Astrocyte of the spinal cord (primary cell): ENCODE measurements around the gene FLOT2.

Experiments
- DNase-seq: peaks from one replicate; pipeline ENCODE4 v3.0.0; 2011; ENCODE audit warnings: low read depth, low spot score
- H3K4me3 ChIP-seq: 2 replicates; pipeline ENCODE4 v1.5.1; 2011; ENCODE audit warnings: low read depth, mild to moderate bottlenecking, low read length, moderate library complexity
- in situ Hi-C: cut with HindIII; loops from 2 replicates; pipeline ENCODE4 v1.10.0; 2017; ENCODE audit warnings: low sequenced_read_pairs
- TF ChIP-seq, protein P1 (sequence below): IDR thresholded peaks from 2 replicates; pipeline ENCODE4 v1.5.1; 2012; ENCODE audit warnings: low read depth, mild to moderate bottlenecking, low read length, inconsistent platforms

FLOT2 gene

DNA sequence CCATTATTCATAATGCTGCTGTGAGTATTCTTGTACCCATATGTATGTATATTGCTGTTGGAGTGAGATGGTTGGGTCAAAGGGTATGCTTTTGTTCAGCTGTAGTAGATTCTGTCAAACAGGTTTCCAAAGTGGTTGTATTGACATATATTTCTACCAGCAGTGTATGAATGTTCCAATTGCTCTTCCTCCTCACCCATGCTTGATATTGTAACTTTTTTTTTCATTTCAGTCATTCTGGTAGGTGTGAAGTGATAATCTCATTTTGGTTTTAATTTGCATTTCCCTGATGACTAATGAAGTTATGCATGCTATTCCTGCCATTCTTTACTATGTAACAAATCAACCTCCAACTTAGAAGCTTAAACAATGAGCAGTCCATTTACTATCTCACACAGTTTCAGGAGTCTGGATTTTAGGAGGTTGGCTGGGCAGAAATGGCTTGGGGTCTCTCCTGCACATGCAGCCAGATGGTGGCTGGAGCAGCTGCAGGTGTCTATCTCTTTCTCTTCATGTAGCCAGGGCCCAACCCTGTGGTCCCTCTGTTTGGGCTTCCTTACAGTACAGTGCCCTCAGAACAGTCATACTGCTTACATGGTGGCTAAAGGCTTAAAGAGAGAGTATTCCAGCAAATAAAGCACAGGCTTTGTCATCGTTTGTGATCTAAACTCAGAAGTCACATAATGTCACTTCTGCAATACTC, 21.5 kb downstream of the FLOT2 start:
- no peak for DNase-seq
- H3K4me3 ChIP-seq: no peak overlapping the region
- in situ Hi-C loops: no loop called here
- TF ChIP-seq, protein P1, sequence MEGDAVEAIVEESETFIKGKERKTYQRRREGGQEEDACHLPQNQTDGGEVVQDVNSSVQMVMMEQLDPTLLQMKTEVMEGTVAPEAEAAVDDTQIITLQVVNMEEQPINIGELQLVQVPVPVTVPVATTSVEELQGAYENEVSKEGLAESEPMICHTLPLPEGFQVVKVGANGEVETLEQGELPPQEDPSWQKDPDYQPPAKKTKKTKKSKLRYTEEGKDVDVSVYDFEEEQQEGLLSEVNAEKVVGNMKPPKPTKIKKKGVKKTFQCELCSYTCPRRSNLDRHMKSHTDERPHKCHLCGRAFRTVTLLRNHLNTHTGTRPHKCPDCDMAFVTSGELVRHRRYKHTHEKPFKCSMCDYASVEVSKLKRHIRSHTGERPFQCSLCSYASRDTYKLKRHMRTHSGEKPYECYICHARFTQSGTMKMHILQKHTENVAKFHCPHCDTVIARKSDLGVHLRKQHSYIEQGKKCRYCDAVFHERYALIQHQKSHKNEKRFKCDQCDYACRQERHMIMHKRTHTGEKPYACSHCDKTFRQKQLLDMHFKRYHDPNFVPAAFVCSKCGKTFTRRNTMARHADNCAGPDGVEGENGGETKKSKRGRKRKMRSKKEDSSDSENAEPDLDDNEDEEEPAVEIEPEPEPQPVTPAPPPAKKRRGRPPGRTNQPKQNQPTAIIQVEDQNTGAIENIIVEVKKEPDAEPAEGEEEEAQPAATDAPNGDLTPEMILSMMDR: no peak

DNA sequence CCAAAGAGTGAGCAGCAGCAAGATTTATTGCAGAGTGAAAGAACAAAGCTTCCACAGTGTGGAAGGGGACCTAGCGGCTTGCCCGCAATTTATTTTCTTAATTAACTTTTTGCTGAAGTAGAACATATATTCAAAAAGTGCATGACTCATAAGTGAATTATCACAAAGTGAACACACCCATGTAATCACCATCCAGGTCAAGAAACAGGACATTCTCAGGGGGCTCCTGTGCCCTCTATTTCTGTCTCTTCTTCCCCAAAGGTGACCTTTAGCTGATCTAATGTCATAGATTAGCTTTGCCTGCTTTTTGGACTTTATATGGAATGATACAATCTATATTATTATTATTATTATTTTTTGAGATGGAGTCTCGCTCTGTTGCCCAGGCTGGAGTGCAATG, 22.8 kb downstream of the FLOT2 start:
- DNase-seq: no peak
- TF ChIP-seq, protein P1: no peak
- H3K4me3 ChIP-seq: no peak overlapping the region
- in situ Hi-C loops: no loop called here

DNA sequence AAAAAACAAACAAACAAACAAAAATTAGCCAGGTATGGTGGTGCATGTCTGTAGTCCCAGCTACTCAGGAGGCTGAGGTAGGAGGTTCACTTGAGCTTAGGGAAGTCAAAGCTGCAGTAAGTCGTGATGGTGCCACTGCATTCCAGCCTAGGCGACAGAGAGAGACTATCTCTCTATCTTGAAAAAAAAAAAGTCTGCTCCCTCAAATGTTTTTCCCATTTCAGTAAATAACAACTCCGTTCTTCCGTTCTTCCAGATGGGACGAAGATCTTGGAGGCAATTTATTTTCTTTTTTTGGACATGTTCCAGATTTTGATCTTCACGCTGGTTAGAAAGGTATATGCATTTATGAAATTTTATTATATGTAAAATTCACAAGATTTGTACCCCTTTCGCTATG, 23.7 kb downstream of the FLOT2 start:
- no peak overlapping the region for H3K4me3 ChIP-seq
- no peak for DNase-seq
- TF ChIP-seq, protein P1: no peak
- in situ Hi-C loops: no loop called here

DNA sequence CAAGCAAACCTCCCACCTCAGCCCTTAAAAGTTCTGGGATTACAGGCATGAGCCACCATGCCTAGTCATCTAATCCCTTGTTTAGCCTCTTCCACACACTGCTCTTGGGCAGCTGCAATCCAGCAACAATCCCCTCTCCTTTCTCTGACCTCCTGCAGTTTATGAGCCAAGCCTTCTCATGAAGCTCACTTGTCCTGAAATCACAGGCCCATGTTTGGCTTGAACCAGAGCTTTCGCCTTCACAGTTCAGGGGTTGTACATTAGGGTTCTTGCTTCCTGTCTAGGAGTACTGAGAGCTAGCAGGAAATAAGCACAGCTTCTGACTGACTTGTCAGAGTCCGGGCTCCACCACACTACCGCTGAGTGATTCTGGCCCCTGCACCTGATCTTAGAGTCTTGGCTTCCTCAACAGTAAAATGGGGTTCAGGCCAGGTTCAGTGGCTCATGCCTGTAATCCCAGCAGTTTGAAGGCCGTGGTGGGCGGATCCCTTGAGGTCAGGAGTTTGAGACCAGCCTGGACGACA, 26.4 kb downstream of the FLOT2 start:
- DNase-seq: no peak
- TF ChIP-seq, protein P1: no peak
- in situ Hi-C loops: no loop called here

DNA sequence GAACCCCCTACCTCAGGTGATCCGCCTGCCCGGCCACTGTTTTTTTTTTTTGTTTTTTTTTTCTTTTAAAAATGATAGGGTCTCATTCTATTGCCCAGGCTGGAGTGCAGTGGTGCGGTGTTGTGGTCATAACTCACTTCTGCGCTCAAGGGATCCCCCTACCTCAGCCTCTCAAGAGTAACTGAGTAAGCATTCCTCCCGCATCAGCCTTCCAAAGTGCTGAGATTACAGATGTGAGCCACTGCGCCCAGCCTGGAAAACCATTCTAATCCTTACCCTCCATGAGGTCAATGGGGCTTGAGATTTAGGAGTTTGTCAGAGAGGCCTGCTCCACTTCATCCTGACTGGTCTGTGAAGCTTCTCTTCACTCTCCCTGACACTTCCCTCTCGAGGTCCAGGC, 30.3 kb downstream of the FLOT2 start:
- in situ Hi-C loops: no loop called here

More for the DNA sequence above, 26.4 kb downstream of the FLOT2 start:
- H3K4me3 ChIP-seq: no peak overlapping the region

DNA sequence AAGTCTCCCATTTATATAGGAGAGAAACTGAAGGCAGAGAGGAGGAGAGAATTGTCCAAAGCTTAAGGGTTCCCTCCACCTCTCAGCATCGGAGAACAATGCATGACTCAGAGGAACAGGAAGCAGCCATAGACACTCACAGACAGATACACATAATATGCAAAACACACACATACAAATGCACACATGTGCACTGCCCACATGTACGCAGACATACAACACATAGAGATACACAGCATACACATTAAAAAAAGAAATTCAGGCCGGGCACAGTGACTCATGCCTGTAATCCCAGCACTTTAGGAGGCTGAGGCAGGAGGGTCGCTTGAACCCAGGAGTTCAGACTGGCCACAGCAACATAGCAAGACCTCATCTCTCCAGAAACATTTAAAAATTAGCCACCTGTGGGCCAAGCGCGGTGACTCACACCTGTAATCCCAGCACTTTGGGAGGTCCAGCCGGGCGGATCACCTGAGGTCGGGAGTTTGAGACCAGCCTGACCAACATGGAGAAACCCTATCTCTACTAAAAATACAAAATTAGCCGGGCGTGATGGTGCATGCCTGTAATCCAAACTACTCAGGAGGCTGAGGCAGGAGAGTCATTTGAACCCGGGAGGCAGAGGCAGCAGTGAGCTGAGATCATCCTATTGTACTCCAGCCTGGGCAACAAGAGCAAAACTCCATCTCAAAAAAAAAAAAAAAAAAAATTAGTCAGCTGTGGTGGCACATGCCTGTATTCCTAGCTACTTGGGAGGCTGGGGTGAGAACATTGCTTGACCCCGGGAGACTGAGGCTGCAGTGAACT, 31.4 kb downstream of the FLOT2 start:
- TF ChIP-seq, protein P1: no peak
- H3K4me3 ChIP-seq: no peak overlapping the region
- in situ Hi-C loops: no loop called here
- peak; percentile 32 for DNase-seq

More for the DNA sequence above, 30.3 kb downstream of the FLOT2 start:
- H3K4me3 ChIP-seq: no peak overlapping the region
- DNase-seq: no peak
- TF ChIP-seq, protein P1: no peak
